GM19035 (cell line): ENCODE measurements around the gene XCL2.
A peak's percentile ranks its signal among the peaks of the same experiment; 100 is the strongest.

Experiments used
- ATAC-seq: cut with Tn5 transposase; IDR thresholded peaks from one replicate; pipeline ENCODE4 v1.9.1; 2021; ENCODE audit not compliant: unreplicated experiment

The XCL2 gene

DNA sequence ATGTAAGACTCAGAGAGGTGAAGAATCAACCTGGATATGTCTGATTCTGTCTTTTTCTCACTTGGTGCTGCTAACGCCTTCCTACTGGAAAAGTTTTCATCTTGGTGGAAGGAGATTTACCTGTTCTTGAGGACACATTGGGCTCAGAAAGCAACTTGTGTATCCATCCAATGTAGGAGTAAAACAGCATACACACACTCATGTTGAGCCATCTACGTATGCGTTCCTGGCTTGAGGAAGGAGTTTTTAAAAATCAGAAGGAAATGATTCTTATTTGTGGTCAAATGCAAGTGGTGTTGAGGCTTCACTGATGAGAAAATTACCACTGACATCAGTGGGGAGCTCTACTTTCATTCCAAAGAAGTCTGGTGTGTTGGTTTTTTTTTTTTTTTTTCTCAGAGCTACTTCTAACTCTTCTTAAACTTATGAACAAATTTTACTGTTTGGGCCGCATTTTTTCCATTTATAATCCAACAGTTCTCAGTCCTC lies 25.6 kb downstream of the XCL2 start:
- no peak for ATAC-seq

GRCh38 chr1:168514455-168514854 lies 29.3 kb downstream of the XCL2 start:
- ATAC-seq, result no peak

GRCh38 chr1:168513656-168514404 lies 30.0 kb downstream of the XCL2 start:
- ATAC-seq, result no peak

- ATAC-seq, result no peak
These were observed 30.8 kb downstream of the XCL2 start for GRCh38 chr1:168512864-168513595.

DNA sequence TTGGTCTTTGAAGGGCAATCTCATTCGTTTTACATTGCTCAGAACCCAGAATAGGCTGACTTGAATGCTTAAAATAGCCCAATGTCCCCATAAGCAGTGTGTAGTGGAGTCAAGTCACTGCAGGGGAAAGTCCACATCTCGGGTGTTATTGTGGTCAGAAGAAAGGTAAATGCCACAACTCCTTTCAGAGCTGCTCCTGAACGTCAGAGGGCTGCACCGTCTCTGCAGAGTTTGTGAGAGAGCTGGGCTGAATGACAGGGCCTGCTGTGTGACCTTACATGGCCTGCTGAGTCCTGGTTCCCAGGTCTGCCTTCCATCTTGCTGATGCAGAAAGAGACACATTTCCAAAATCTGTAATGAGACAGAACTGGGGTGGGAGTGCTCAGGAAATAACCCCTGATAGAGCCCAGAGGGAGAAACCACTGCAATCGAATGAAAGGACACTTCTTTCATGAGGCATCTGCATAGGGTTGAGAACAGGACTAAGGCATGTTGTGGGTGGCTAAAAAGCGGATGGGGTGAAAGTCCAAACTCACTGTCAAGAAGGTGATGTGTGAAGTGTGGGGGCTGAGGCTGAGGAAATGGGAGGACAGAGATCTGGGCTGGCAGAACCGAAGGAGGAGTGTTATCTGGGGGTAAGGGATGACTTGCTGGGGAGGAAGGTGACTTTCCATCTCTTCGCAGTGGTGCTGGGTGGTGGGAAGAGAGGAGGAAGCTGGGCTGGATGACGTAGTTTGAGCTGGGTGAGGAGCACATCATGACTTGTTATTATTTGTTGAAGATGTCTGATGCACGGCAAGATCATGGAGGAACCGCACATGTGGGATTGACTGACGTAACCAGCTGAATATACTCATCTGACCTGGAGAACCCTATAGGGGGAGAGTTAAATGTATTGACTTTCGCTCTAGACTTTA lies 33.7 kb downstream of the XCL2 start:
- ATAC-seq, result peak; percentile 86

DNA sequence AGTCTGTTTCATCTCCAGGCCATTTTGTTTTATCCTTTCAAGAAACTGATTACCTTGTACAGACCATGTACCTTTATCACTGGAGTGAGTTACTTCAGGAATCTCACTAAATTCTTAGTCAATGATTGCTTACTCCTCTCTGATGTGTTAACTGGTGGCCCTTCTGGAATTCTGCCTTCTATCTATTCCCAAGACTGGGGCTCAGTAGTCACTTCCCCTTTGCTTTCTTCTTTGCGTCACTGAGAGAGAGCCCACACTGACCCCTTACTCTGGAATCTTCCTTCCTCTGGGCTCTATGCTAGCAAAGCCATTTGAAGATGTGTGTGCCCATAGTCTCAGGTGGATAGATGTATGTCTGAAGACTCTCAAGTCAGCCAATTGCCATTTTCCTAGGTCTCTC lies 34.6 kb downstream of the XCL2 start:
- ATAC-seq, result no peak

DNA sequence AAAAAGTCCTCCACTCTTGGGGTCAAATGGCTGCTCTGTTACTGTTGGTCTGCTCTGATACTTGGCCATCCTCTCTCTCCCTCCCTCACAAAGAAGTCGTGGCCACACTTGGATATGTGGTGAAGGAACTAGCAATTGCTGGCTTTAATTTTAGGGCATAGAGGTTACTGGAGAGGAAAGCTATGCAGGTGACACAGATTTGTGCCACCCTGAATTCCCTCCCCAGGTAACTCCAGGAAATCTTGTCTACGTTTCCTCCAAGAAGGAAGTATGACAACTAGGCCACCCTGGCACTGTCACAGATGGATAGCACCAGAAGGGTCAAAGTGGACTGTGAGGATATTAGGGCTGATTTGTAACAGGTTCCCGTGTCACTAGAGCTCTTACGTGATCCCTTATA lies 36.0 kb downstream of the XCL2 start:
- ATAC-seq, result no peak

DNA sequence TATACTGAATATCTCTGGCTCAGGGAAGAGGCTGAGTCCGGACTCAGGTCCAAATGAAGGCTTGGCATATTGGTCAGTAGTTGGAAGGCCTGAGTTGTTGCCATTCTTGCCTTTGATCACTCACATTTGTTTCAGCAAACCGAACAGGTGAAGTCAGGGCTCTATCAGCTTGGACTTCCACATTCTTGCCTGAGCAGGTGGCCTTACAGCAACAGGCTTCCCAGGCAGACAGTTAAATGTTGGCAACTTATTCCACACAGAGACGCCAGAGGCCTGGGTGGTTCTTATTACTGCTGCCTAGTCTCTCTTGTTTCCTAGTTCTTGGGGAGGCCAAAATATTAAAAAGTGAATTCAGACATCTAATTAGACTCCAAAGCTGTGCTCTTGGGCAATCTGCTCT lies 36.6 kb downstream of the XCL2 start:
- ATAC-seq, result no peak

GRCh38 chr1:168506204-168506819 lies 37.5 kb downstream of the XCL2 start:
- no peak for ATAC-seq

DNA sequence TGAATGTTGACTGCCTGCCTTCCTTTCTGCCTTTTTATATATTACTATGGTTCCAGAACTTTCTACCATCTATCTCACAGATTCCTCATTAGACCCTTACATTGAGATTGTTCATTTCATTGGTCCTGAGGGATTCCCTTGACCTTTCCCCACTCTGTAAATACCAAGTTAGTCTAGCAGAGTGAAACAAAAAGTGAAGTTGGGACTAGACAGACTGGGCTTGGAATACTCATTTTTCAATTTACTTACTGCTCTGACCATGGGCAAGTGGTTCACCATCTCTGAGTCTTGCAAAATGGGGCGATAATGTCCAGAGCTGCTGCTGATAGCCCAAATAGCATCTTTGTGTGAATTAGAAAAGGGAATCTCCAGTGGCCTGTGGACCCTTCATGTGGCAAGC lies 38.8 kb downstream of the XCL2 start:
- no peak for ATAC-seq

DNA sequence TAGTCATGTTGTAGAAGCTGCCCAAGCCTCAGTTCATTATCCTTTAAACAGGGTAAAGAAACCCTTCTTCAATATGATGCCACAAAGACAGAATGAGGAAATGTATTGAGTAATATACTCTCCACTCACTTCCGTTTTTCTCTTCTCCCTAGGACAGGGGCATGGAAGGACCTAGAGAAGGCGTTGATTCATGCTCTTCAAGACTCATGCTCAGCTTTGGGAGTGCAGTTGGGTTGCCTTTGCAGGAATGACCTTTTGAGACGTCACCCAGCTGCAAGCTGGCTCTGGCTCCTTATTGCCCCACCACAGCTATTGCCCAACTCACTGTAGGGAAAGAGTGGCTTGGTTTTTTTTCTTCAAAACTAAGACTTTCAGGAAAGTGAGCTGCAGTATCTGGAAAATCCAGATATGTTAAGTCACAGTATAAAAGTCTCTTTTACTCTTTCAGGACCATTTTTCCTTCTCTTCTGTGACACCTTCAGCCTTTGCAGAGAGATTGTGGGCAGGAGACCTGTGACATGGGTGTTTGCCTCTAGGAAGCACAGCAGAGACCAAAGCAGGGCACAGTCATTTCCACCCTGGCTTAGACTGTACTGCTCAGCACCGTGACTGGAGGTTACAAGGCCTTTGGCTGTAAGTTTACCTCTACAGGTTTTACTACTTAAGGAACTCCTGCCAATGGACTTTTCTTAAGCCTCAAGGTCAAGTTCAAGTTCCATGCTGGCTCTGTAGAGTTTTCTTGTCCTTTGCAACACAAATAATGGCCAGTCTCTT lies 39.5 kb downstream of the XCL2 start:
- ATAC-seq, result peak; percentile 50

DNA sequence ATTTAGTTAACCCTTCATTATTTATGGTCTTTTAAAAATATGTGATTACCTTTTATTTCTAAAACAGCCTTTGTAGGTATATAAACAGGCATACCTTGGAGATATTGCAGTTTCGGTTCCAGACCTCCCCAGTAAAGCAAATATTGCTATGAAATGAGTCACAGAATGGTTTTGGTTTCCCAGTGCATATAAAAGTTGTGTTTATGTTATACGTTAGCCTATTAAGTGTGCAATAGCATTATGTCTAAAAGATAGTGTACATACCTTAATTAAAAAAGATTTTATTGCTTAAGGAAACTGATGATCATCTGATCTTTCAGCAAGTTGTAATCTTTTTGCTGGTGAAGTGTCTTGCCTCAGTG lies 44.1 kb downstream of the XCL2 start:
- ATAC-seq, result no peak

DNA sequence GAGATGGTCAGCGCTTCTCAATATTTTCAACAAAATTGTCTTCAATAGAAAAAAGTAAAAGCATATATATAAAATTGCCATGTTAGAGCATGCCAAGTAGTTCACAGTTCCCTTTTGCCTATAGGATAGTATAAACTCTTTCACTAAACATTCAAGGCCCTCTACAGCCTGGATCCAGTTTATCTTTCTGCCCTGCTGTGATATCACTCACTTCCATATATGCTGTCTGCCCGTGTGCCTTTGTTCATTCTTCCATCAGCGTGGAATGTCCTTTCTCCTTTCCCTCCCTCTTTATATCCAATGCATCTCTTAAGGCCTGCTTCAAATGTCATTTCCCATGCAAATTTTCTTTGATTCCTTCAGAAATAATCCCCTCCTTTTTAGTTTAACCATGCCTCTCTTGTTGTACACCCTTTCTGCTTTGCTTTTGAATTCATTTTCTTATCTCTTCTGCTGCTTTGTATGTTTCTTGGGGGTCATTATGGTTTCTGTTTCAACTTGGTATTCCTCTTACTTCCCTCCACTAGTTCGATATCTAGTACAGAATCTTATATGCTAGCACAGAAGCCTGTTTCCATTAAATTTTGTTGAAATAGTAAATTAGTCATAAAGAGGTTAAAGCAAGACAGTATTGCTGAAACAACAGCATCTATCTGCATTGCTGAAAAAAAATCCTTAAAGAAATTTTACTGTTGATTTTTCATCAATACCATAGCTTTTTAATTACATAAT lies 44.7 kb downstream of the XCL2 start:
- no peak for ATAC-seq

- no peak for ATAC-seq
These were observed 45.6 kb downstream of the XCL2 start for GRCh38 chr1:168498159-168498631.

GRCh38 chr1:168497376-168497950 lies 46.3 kb downstream of the XCL2 start:
- ATAC-seq, result no peak

GRCh38 chr1:168491527-168492164 lies 52.2 kb downstream of the XCL2 start:
- ATAC-seq, result no peak
